ENCODE measurements around the gene SH3GL1. TPM values are rescaled to one million over a fixed set of nuclear protein-coding genes. Genes with fewer than 3 reads are reported as not detected.
A peak's percentile ranks its signal among the peaks of the same experiment; 100 is the strongest.

The SH3GL1 gene
- total RNA-seq, 1 donor from 2014 or later: 101 TPM

DNA sequence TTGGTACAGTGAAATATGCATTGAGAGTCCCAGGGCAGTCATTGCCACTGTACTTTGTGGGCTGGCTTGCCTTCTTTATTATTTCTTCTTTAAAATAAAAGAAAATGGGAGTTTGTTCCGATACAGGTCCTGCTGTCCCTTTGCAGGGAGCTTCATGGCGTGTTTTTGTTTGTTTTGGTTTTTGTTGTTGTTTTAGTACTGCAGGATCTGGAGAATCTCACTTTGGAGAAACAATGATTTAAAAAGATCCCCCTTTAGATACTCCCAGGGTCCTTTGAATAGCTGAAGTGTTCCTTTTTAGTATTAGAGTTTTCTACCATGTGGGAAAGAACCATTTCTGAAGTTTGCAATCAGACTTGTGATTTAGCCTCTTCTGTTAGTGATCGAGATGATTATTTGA is 13.2 kb upstream of the SH3GL1 start:
- Histone ChIP-seq H3K9ac (ENCODE audit: low read length) (no peak overlapping the region), H3K4me2 (ENCODE audit: low read length) (no peak overlapping the region), H4K20me1 (ENCODE audit: insufficient read depth, low read length) (peaks cover 9% of the 10 kb centered on the region), H3K4me3 (ENCODE audit: insufficient read depth, low read depth, low read length) (no peak overlapping the region), H3K9me3 (ENCODE audit: insufficient read depth, low read depth, low read length) (no peaks in the 10 kb centered on the region), H2AFZ (ENCODE audit: low read depth, low read length) (no peak overlapping the region), H3K36me3 (ENCODE audit: insufficient read depth, low read length) (peaks cover 20% of the 10 kb centered on the region), H3K27ac (ENCODE audit: low read depth, low read length) (no peak overlapping the region), H3K4me1 (ENCODE audit: insufficient read depth, low read length) (peaks cover 8% of the 10 kb centered on the region), H3K27me3 (ENCODE audit: insufficient read depth, low read length) (no peaks in the 10 kb centered on the region), H3K79me2 (ENCODE audit: insufficient read depth, low read length) (peaks cover 51% of the 10 kb centered on the region)
- Mint-ChIP-seq H3K27me3 (ENCODE audit: low read depth, unreplicated experiment) (no peaks in the 10 kb centered on the region), H3K27ac (ENCODE audit: unreplicated experiment) (no peak overlapping the region), H3K4me3 (ENCODE audit: unreplicated experiment) (no peak overlapping the region), H3K9me3 (ENCODE audit: unreplicated experiment) (peaks cover 2% of the 10 kb centered on the region), H3K36me3 (ENCODE audit: low read depth, unreplicated experiment) (peaks cover 9% of the 10 kb centered on the region), H3K4me1 (ENCODE audit: low read depth, unreplicated experiment) (peaks cover 16% of the 10 kb centered on the region)
- FAIRE-seq (no peak), DNase-seq (ENCODE audit: low read depth) (no peak)
- TF ChIP-seq EZH2 (IDR thresholded peaks at IDR 0.05; ENCODE audit: insufficient read depth, low read length): no peak
- TF ChIP-seq, protein P1, sequence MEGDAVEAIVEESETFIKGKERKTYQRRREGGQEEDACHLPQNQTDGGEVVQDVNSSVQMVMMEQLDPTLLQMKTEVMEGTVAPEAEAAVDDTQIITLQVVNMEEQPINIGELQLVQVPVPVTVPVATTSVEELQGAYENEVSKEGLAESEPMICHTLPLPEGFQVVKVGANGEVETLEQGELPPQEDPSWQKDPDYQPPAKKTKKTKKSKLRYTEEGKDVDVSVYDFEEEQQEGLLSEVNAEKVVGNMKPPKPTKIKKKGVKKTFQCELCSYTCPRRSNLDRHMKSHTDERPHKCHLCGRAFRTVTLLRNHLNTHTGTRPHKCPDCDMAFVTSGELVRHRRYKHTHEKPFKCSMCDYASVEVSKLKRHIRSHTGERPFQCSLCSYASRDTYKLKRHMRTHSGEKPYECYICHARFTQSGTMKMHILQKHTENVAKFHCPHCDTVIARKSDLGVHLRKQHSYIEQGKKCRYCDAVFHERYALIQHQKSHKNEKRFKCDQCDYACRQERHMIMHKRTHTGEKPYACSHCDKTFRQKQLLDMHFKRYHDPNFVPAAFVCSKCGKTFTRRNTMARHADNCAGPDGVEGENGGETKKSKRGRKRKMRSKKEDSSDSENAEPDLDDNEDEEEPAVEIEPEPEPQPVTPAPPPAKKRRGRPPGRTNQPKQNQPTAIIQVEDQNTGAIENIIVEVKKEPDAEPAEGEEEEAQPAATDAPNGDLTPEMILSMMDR (IDR thresholded peaks at IDR 0.05; ENCODE audit: insufficient read depth, low read depth, low read length): no peak

DNA sequence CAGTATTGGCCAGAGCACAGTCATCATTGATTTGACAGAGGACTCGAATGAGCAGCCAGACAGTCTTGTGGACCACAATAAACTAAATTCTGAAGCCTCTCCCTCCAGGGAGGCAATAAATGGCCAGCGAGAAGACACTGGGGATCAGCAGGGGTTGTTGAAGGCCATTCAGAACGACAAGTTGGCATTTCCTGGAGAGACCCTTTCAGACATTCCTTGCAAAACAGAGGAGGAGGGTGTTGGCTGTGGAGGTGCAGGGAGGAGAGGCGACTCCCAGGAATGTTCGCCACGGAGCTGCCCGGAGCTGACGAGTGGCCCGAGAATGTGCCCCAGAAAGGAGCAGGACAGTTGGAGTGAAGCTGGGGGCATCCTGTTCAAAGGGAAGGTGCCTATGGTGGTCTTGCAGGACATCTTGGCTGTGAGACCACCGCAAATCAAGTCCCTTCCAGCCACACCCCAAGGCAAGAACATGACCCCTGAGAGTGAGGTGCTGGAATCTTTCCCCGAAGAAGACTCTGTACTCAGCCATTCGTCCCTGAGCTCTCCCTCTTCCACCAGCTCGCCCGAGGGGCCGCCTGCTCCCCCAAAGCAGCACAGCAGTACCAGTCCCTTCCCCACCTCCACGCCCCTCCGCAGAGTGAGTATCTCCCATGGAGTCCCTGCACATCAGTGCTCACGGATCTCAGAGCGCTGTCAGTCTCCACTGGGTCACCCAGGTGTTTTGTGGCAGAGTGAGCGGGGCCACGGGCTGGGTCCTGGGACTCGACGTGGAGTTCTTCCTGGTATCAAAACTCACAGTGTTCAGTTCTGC is 9.0 kb upstream of the SH3GL1 start:
- H4K20me1 ChIP-seq (ENCODE audit: insufficient read depth, low read length): peaks cover 11% of the 10 kb centered on the region
- peaks cover 59% of the 10 kb centered on the region for H3K79me2 ChIP-seq (ENCODE audit: insufficient read depth, low read length)
- no peaks in the 10 kb centered on the region for H3K4me1 ChIP-seq (ENCODE audit: insufficient read depth, low read length)
- no peak overlapping the region for H3K4me3 ChIP-seq (ENCODE audit: insufficient read depth, low read depth, low read length)
- TF ChIP-seq, protein P1 (IDR thresholded peaks at IDR 0.05; ENCODE audit: insufficient read depth, low read depth, low read length): no peak
- no peak for TF ChIP-seq EZH2 (IDR thresholded peaks at IDR 0.05; ENCODE audit: insufficient read depth, low read length)
- no peaks in the 10 kb centered on the region for H3K27me3 ChIP-seq (ENCODE audit: insufficient read depth, low read length)
- Mint-ChIP-seq H3K4me3 (ENCODE audit: unreplicated experiment) (peak overlapping the region; percentile 37), H3K4me1 (ENCODE audit: low read depth, unreplicated experiment) (peaks cover 10% of the 10 kb centered on the region), H3K27ac (ENCODE audit: unreplicated experiment) (peak overlapping the region; percentile 20), H3K9me3 (ENCODE audit: unreplicated experiment) (peaks cover 2% of the 10 kb centered on the region), H3K36me3 (ENCODE audit: low read depth, unreplicated experiment) (peaks cover 7% of the 10 kb centered on the region), H3K27me3 (ENCODE audit: low read depth, unreplicated experiment) (no peaks in the 10 kb centered on the region)
- H3K4me2 ChIP-seq (ENCODE audit: low read length): no peak overlapping the region
- H2AFZ ChIP-seq (ENCODE audit: low read depth, low read length): no peak overlapping the region
- FAIRE-seq (no peak), DNase-seq (ENCODE audit: low read depth) (no peak)
- no peaks in the 10 kb centered on the region for H3K9me3 ChIP-seq (ENCODE audit: insufficient read depth, low read depth, low read length)
- no peak overlapping the region for H3K27ac ChIP-seq (ENCODE audit: low read depth, low read length)
- H3K9ac ChIP-seq (ENCODE audit: low read length): no peak overlapping the region
- H3K36me3 ChIP-seq (ENCODE audit: insufficient read depth, low read length): peaks cover 20% of the 10 kb centered on the region

DNA sequence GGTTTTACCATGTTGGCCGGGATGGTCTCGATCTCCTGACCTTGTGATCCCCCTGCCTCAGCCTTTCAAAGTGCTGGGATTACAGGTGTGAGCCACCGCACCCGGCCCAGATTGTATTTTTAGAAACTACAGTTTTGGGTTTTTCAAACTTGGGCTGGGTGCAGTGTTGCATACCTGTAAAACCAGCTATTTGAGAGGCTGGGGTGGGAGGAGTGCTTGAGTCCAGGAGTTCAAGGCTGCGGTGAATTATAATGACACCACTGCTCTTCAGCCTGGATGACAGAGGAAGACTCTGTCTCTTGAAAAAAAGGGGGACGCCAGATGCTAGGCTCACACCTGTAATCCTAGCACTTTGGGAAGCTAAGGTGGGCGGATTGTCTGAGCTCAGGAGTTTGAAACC is 6.3 kb upstream of the SH3GL1 start:
- no peaks in the 10 kb centered on the region for H3K27me3 Mint-ChIP-seq (ENCODE audit: low read depth, unreplicated experiment)
- Histone ChIP-seq H3K9ac (ENCODE audit: low read length) (no peak overlapping the region), H4K20me1 (ENCODE audit: insufficient read depth, low read length) (peaks cover 10% of the 10 kb centered on the region), H3K79me2 (ENCODE audit: insufficient read depth, low read length) (peaks cover 67% of the 10 kb centered on the region), H3K27me3 (ENCODE audit: insufficient read depth, low read length) (no peaks in the 10 kb centered on the region), H3K27ac (ENCODE audit: low read depth, low read length) (no peak overlapping the region), H3K4me3 (ENCODE audit: insufficient read depth, low read depth, low read length) (no peak overlapping the region), H3K36me3 (ENCODE audit: insufficient read depth, low read length) (peaks cover 12% of the 10 kb centered on the region), H2AFZ (ENCODE audit: low read depth, low read length) (no peak overlapping the region), H3K4me1 (ENCODE audit: insufficient read depth, low read length) (peaks cover 11% of the 10 kb centered on the region), H3K4me2 (ENCODE audit: low read length) (no peak overlapping the region), H3K9me3 (ENCODE audit: insufficient read depth, low read depth, low read length) (no peaks in the 10 kb centered on the region)
- peaks cover 14% of the 10 kb centered on the region for H3K4me1 Mint-ChIP-seq (ENCODE audit: low read depth, unreplicated experiment)
- peaks cover 3% of the 10 kb centered on the region for H3K36me3 Mint-ChIP-seq (ENCODE audit: low read depth, unreplicated experiment)
- H3K4me3 Mint-ChIP-seq (ENCODE audit: unreplicated experiment): no peak overlapping the region
- H3K9me3 Mint-ChIP-seq (ENCODE audit: unreplicated experiment): no peaks in the 10 kb centered on the region
- no peak overlapping the region for H3K27ac Mint-ChIP-seq (ENCODE audit: unreplicated experiment)
- TF ChIP-seq, protein P1 (IDR thresholded peaks at IDR 0.05; ENCODE audit: insufficient read depth, low read depth, low read length): no peak
- TF ChIP-seq EZH2 (IDR thresholded peaks at IDR 0.05; ENCODE audit: insufficient read depth, low read length): no peak
- FAIRE-seq: no peak
- no peak for DNase-seq (ENCODE audit: low read depth)
